GM23248 (cell line): Measurements from ENCODE around the gene IGFN1. TPM values are rescaled to one million over a fixed set of nuclear protein-coding genes. Genes with fewer than 3 reads are reported as not detected.

Source experiments
- DNase-seq: peaks from one replicate; pipeline ENCODE4 v3.0.0-alpha.2; 2015
- H2AFZ ChIP-seq: fragments of 200-600 bp; sonication (generic); 2 replicates; pipeline ENCODE4 v1.6.1; 2016; ENCODE audit warnings: antibody characterized with exemption
- H3F3A ChIP-seq: fragments of 200-600 bp; sonication (generic); 2 replicates; pipeline ENCODE4 v1.6.1; 2016; ENCODE audit warnings: mild to moderate bottlenecking, antibody characterized with exemption, mixed run types; ENCODE audit not compliant: insufficient read depth
- H3K27ac ChIP-seq: fragments of 200-600 bp; sonication (generic); 2 replicates; pipeline ENCODE4 v1.5.1; 2016; ENCODE audit warnings: mild to moderate bottlenecking
- H3K27me3 ChIP-seq: fragments of 200-600 bp; sonication (generic); replicated peaks from 2 replicates; pipeline ENCODE4 v1.6.1; 2016; ENCODE audit warnings: mild to moderate bottlenecking; ENCODE audit not compliant: insufficient read depth
- H3K36me3 ChIP-seq: fragments of 200-600 bp; sonication (generic); 2 replicates; pipeline ENCODE4 v1.6.1; 2016; ENCODE audit warnings: low read depth, mild to moderate bottlenecking
- H3K4me1 ChIP-seq: fragments of 200-600 bp; sonication (generic); 2 replicates; pipeline ENCODE4 v1.6.1; 2016; ENCODE audit warnings: mild to moderate bottlenecking; ENCODE audit not compliant: insufficient read depth
- H3K4me2 ChIP-seq: fragments of 200-600 bp; sonication (generic); one replicate; pipeline ENCODE4 v1.6.1; 2016; ENCODE audit warnings: mild to moderate bottlenecking; ENCODE audit not compliant: unreplicated experiment
- H3K4me3 ChIP-seq: fragments of 200-600 bp; sonication (generic); 2 replicates; pipeline ENCODE4 v1.5.1; 2016; ENCODE audit warnings: mild to moderate bottlenecking
- H3K79me2 ChIP-seq: fragments of 200-600 bp; sonication (generic); 2 replicates; pipeline ENCODE4 v1.6.1; 2016; ENCODE audit warnings: mild to moderate bottlenecking; ENCODE audit not compliant: insufficient read depth
- H3K9ac ChIP-seq: fragments of 200-600 bp; sonication (generic); 2 replicates; pipeline ENCODE4 v1.6.1; 2016; ENCODE audit warnings: mild to moderate bottlenecking
- H3K9me2 ChIP-seq: fragments of 200-600 bp; sonication (generic); 2 replicates; pipeline ENCODE4 v1.6.1; 2016; ENCODE audit warnings: mixed run types, mild to moderate bottlenecking, moderate library complexity; ENCODE audit not compliant: insufficient read depth
- H3K9me3 ChIP-seq: fragments of 200-600 bp; sonication (generic); one replicate; pipeline ENCODE4 v1.6.1; 2017; ENCODE audit warnings: low read depth
- H4K20me1 ChIP-seq: fragments of 200-600 bp; sonication (generic); 2 replicates; pipeline ENCODE4 v1.6.0; 2016; ENCODE audit not compliant: insufficient read depth
- EZH2 ChIP-seq: fragments of 200-600 bp; sonication (generic); IDR thresholded peaks from 2 replicates; pipeline ENCODE4 v1.6.1; 2018; ENCODE audit warnings: antibody characterized with exemption, mild to moderate bottlenecking; ENCODE audit not compliant: insufficient read depth, poor library complexity, severe bottlenecking
- EZH2phosphoT487 ChIP-seq: fragments of 200-600 bp; sonication (generic); IDR thresholded peaks from 2 replicates; pipeline ENCODE4 v1.6.1; 2018; ENCODE audit warnings: antibody characterized with exemption, moderate library complexity, mild to moderate bottlenecking, low read depth; ENCODE audit not compliant: insufficient read depth
- WGBS, 2 experiments: methylation state at CpG; one replicate each; pipeline ENCODE4 v1.1.6; 2015 to 2017; ENCODE audit warnings: low lambda C conversion rate in 2 of 2, low coverage in 1 of 2; ENCODE audit errors: missing lambda C conversion rate in 2 of 2; 5-methylcytosine and 5-hydroxymethylcytosine counted together
- in situ Hi-C: fragments of 300-500 bp; cut with MboI; formaldehyde crosslinking; loops from 2 replicates; pipeline ENCODE4 v1.15.0; 2020
- polyA plus RNA-seq: library from polyadenylated mRNA; unstranded; fragments of >200 nt; fragmentation: Nextera tagmentation; extraction: Ambion mirVana; gene quantifications from 2 replicates; pipeline ENCODE4 v1.2.1, GENCODE V29; 2016
- total RNA-seq: library from RNA; depleted of rRNA; stranded (reverse); fragments of >200 nt; shearing (Covaris generic); gene quantifications from 2 replicates; pipeline ENCODE4 v1.2.3, GENCODE V29; 2014

The IGFN1 gene
- total and polyA plus RNA-seq, 2 experiments from 2014 or later: not detected

- Histone ChIP-seq H3K4me2 (no peak overlapping the region), H3K9me2 (no peaks in the 10 kb centered on the region), H3K27ac (no peak overlapping the region), H3K9me3 (no peaks in the 10 kb centered on the region), H3K9ac (no peak overlapping the region), H3K4me1 (no peaks in the 10 kb centered on the region), H2AFZ (no peak overlapping the region), H3K36me3 (peaks cover 5% of the 10 kb centered on the region; the same call in 1 of the 2 replicates), H4K20me1 (no peaks in the 10 kb centered on the region), H3K27me3 (no peaks in the 10 kb centered on the region), H3F3A (no peaks in the 10 kb centered on the region), H3K79me2 (no peaks in the 10 kb centered on the region), H3K4me3 (no peak overlapping the region)
- 83 to 88% methylated on average over 7 of the region's 7 CpGs for WGBS, 2 experiments
- in situ Hi-C loops: no loop called here
- no peak for DNase-seq
- no peak for TF ChIP-seq EZH2
- TF ChIP-seq EZH2phosphoT487: no peak
Observed at GRCh38 chr1:201145816-201146215, 44.8 kb upstream of the IGFN1 start.

- H3K9ac ChIP-seq: no peak overlapping the region
- no peak overlapping the region for H3K4me3 ChIP-seq
- peaks cover 5% of the 10 kb centered on the region; the same call in 1 of the 2 replicates for H3K36me3 ChIP-seq
- WGBS, 2 experiments: 90 to 91% methylated on average over 14 to 16 of the region's 17 CpGs
- H3K27ac ChIP-seq: no peak overlapping the region
- DNase-seq: no peak
- no peaks in the 10 kb centered on the region for H3F3A ChIP-seq
- in situ Hi-C loops: no loop called here
- no peak overlapping the region for H2AFZ ChIP-seq
- no peaks in the 10 kb centered on the region for H3K79me2 ChIP-seq
- no peaks in the 10 kb centered on the region for H3K27me3 ChIP-seq
- H4K20me1 ChIP-seq: no peaks in the 10 kb centered on the region
- TF ChIP-seq EZH2phosphoT487: no peak
- TF ChIP-seq EZH2: no peak
- H3K4me2 ChIP-seq: no peak overlapping the region
- no peaks in the 10 kb centered on the region for H3K9me3 ChIP-seq
- no peaks in the 10 kb centered on the region for H3K9me2 ChIP-seq
- H3K4me1 ChIP-seq: no peaks in the 10 kb centered on the region
Observed at GRCh38 chr1:201146626-201147390, 43.8 kb upstream of the IGFN1 start.

GRCh38 chr1:201147396-201148015, 43.1 kb upstream of the IGFN1 start:
- Histone ChIP-seq H3K27ac (no peak overlapping the region), H3K36me3 (peaks cover 5% of the 10 kb centered on the region; the same call in 1 of the 2 replicates), H3K4me1 (no peaks in the 10 kb centered on the region), H3K9me3 (no peaks in the 10 kb centered on the region), H3K4me2 (no peak overlapping the region), H2AFZ (no peak overlapping the region), H3F3A (no peaks in the 10 kb centered on the region), H3K79me2 (no peaks in the 10 kb centered on the region), H3K9me2 (no peaks in the 10 kb centered on the region), H4K20me1 (no peaks in the 10 kb centered on the region), H3K9ac (no peak overlapping the region), H3K27me3 (no peaks in the 10 kb centered on the region), H3K4me3 (no peak overlapping the region)
- in situ Hi-C loops: no loop called here
- TF ChIP-seq EZH2 (no peak), EZH2phosphoT487 (no peak)
- 87 to 88% methylated on average over 12 of the region's 13 CpGs for WGBS, 2 experiments
- DNase-seq: no peak

GRCh38 chr1:201149400-201149799, 41.2 kb upstream of the IGFN1 start:
- Histone ChIP-seq H3K4me1 (peaks cover 8% of the 10 kb centered on the region), H3K9me3 (no peaks in the 10 kb centered on the region), H3K4me2 (no peak overlapping the region), H3K4me3 (no peak overlapping the region), H3K9ac (no peak overlapping the region), H3K27me3 (no peaks in the 10 kb centered on the region), H3K9me2 (no peaks in the 10 kb centered on the region), H3F3A (no peaks in the 10 kb centered on the region), H3K27ac (no peak overlapping the region), H2AFZ (no peak overlapping the region), H3K79me2 (peaks cover 12% of the 10 kb centered on the region), H3K36me3 (peaks cover 5% of the 10 kb centered on the region; the same call in 1 of the 2 replicates), H4K20me1 (no peaks in the 10 kb centered on the region)
- WGBS, 2 experiments: 59 to 61% methylated on average over 4 of the region's 4 CpGs
- TF ChIP-seq EZH2phosphoT487 (no peak), EZH2 (no peak)
- DNase-seq: peak; percentile 57
- in situ Hi-C loops: no loop called here
